Measurements from ENCODE around the gene INS.

The INS gene

DNA sequence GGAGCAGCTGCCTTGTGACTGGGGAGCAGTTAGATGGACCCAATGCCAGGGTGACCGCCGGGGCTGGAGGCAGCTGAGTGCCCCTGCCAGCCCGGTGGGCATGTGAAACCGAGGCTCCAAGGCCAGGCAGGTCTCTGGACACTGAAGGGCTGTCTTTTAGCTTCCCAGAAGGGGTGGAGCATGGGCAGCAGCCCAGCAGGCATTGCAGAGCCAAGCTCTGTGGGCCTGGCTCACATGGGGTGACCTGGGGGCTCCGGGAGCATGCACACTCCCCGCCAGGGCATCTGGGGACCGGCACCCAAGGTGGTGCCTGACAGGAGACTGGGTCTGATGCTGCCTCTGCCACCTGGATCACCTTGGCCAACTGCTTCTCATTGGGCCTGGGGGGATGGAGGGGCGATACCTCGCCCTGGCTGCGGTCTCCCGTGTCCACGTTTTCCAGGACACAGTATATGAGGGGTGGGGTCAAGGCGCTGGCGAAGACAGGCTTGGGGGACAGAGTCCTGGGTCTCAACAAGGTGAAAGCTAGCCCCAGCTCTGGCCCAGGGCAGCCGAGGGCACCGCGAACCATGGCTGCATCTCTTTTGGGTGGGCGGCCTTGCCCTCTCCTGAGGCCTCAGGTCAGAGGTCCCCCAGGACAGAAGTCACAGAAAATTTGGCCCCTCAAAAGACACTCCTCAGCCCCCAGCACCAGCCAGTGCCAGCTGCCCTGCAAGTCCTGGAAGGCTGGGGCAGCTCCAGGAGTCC lies 3.5 kb downstream of the INS start:
- TF ChIP-seq, protein P1, sequence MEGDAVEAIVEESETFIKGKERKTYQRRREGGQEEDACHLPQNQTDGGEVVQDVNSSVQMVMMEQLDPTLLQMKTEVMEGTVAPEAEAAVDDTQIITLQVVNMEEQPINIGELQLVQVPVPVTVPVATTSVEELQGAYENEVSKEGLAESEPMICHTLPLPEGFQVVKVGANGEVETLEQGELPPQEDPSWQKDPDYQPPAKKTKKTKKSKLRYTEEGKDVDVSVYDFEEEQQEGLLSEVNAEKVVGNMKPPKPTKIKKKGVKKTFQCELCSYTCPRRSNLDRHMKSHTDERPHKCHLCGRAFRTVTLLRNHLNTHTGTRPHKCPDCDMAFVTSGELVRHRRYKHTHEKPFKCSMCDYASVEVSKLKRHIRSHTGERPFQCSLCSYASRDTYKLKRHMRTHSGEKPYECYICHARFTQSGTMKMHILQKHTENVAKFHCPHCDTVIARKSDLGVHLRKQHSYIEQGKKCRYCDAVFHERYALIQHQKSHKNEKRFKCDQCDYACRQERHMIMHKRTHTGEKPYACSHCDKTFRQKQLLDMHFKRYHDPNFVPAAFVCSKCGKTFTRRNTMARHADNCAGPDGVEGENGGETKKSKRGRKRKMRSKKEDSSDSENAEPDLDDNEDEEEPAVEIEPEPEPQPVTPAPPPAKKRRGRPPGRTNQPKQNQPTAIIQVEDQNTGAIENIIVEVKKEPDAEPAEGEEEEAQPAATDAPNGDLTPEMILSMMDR (IDR thresholded peaks at IDR 0.05; ENCODE audit: extremely low read depth, missing control alignments), result no peak
- no peak for DNase-seq (ENCODE audit: low spot score)

DNA sequence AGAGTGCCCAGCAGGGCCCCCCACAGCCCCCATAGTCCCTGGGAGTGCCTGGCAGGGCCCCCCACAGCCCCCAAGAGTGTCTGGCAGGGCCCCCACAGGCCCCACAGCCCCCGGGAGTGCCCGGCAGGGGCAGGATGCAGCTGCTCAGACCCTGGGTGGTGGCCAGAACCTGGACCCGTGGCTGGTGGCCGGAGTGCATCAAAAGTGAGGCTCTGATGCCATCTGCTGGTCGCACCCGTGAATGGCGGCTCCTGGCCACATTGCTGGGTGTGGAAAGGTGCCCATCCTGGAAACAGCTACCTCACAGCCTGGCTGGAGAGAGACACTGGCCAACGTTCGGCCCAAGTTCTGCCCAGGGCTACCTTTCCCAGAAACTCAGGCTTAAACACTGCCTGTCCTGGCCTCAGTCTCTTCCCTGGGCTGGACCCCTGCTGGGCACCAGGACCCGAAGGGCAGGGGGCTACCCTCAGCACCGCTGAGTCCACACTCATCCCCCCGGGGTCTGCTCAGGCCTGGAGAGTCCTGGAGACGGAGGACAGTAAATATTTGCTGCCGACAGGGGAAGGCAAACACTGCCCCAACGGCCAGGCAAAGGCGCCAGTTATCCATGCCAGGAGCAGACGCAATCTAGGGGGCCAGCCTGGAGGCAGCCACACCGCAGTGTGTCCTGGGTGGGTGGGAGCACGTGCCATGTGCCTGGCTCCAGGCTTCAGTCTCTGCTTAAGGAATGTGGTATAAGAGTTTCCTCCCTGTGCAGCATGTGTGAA lies 4.4 kb downstream of the INS start:
- DNase-seq (ENCODE audit: low spot score), result peak; percentile 88
- TF ChIP-seq, protein P1 (IDR thresholded peaks at IDR 0.05; ENCODE audit: extremely low read depth, missing control alignments), result peak; percentile 72

DNA sequence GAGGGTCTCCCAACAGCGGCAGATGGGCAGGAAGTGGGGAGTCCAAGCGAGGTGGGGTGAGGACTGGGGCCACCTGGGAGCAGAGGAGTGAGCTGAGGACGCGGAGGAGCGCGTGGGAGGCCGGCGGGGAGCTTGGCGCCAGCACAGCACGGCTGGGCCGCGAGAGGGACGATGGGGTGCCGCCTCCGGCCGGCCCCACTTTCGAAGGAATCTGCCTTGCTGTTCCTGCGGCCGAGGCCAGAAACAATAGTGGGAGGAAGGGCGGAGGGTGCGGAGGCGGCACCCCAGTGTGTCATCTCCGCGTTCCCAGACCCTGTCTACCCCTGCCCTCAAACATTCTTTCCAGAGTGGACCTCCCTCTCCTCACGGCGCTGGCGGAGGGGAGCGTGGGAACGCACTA lies 5.5 kb downstream of the INS start:
- no peak for DNase-seq (ENCODE audit: low spot score)
- TF ChIP-seq, protein P1 (IDR thresholded peaks at IDR 0.05; ENCODE audit: extremely low read depth, missing control alignments), result no peak

DNA sequence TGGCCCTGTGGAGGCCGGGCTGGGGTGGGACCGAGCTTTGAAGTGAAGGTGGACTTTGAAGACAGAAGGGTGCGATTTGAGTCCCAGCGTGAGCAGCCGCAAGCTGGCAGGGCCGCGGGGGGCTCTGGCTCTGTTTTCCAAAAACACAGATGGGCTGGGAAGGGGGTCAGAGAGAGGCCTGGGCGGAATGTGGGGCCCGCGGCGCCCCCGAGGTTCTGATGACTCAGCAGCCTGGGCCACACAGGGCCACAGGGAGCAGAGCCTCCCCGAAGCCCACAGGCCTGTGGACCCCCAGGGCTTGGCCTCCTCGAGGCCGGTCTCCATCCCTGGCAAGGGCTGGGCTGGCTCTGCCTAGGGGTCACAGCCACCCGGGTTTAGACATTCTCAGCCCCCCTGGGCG lies 6.1 kb downstream of the INS start:
- TF ChIP-seq, protein P1 (IDR thresholded peaks at IDR 0.05; ENCODE audit: extremely low read depth, missing control alignments), result no peak

DNA sequence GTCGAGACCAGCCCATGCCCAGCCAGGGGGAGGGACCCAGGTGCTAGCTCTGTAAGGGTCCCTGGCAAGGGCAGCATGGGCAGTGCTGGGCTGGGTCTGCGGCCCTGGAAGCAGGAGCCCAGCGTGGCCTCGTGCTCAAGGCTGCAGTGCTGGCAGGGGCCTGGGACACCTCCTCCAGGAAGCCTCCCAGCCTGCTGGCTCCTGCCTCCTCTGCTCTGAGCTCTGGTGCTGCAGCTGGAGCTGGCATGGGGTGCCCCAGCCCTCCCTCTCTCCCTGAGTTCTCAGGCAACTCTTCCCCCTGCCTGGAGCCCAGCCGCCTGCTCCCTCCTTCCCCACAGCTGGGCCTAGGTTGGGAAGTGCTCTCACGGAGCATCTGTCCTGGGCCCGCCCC lies 6.8 kb downstream of the INS start:
- TF ChIP-seq, protein P1 (IDR thresholded peaks at IDR 0.05; ENCODE audit: extremely low read depth, missing control alignments), result no peak

More for the DNA sequence above, 6.1 kb downstream of the INS start:
- no peak for DNase-seq (ENCODE audit: low spot score)

DNA sequence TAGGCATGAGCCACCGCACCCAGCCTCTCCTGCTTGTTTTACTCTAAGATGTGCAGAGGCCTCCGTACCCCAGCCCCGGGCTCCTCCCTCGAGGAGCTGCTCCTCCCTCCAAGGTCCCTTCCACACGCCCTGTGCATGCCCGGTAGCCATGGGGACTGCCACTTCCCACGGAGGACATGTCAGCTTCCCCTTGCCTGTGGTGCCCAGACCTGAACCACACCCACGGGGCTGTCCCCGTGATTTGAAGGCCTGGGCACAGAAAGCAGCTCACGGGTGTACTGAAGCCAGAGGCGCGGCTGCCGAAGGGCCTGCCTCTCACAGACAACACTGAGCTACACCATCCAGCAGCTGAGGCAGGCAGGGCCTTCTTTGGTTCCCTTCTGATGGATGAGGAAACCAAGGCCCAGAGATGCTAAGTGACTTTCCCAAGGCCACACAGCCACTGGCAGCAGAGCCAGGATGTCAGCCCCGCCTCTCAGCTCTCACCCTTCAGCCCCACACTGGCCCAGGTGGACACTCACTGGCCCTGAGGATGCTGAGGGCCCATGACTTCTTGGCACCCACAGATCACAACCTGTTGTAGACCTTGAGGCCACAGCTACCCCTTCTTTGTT lies 7.3 kb downstream of the INS start:
- no peak for DNase-seq (ENCODE audit: low spot score)
- TF ChIP-seq, protein P1 (IDR thresholded peaks at IDR 0.05; ENCODE audit: extremely low read depth, missing control alignments), result no peak

More for the DNA sequence above, 6.8 kb downstream of the INS start:
- DNase-seq (ENCODE audit: low spot score), result no peak
